Islet precursor cell (in vitro differentiated cells): Measurements from ENCODE around the gene STK33.

ENCODE experiments used
- DNase-seq: peaks from one replicate; pipeline ENCODE4 v3.0.0-alpha.2; 2018

The STK33 gene

DNA sequence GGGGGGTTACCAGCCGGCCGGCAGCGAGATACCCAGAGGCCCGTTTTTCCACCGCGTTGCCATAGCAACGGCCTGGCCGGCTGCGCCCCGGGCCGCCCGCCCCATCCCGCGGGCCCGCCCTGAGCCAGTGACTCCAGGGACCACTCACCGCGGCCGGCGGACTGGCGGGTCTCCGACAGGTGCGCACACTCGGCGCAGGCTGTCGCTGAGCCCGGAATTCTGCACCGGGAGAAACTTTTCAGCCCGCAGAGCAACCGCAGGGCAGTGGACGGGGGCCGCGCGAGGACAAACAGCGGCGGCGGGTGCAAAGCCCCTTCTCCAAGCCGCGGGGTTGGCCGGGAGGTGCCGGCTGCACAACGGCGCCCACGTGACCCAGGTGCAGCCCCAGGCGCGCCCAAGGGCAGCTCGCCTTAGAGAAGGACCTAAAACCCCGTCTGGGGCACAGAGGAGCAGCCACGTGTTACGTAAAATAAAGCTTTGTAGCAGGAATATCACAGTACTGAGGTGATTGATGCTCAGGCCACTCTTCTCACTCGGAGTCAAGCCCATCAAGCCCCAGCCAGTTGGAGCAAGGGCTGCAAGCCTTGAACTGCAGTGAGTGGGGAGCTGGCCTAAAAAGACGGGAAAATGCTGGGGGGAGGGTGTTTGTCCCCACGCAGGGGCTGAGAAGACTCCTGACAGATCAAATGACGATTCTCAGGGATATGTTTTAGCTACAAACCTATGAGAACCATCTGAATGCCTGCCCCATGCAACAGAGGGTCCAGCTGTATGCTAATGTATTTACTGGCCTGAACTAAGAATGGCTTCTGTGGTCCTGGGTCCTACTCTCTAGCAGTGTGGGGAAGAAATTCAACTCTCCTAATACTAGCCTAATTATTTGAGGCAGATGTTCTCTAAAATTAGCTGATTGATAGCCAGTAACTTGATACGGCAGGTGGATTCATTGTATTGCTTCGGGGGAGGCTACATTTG is at the start of gene STK33:
STK33 (minus strand) TSS at position 294 of the 975 bp plus-strand sequence. CDS start 119,323 bp downstream, outside the sequence.
- peak; percentile 73 for DNase-seq

DNA sequence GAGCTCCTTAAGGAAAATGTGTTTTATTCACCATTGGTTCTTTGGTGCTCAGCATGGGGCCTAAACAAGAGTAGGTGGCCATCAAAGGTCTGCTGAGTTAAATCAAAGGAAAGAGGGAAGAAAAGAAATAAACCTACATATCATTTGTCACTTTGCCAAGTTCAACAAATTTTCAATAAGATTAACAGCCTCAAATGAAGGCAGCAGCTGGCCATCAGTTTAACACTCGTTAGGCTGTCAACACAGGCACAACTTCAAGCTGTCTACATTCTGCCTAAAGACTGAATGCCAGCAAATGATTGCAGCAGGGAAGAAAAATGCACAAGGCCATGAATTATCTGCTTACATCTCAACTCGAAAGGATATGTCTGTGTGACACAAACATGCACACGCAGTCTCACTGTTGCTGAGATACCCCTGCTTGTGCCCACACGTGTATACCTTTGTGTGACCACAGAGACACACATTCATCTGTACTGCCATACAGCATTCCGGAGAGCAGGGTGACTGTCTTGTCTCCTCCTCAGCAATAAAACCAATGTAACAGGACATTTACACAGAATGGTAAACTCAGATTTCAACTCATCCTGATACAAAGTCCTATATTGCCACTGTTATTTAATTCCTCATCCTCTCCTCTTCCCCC is 48.3 kb upstream of the STK33 start:
- no peak for DNase-seq

DNA sequence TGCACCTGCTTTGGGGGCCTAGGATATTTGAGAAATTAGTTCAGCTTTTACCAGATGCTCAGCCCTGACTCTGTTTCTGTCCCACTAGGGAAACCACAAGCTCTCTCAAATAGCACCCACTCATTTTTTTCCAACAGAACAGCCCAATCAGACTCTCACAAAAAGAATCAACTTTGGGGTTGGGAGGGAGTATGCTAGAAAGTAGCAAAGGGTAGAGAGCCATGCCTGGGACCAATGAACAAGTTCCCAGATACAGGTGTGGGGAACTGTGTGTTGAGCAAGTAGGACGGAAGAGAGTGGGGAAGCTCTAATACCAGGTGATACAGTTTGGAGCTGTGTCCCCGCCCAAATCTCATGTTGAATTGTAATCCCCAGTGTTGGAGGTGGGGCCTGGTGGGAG is 47.3 kb upstream of the STK33 start:
- no peak for DNase-seq

DNA sequence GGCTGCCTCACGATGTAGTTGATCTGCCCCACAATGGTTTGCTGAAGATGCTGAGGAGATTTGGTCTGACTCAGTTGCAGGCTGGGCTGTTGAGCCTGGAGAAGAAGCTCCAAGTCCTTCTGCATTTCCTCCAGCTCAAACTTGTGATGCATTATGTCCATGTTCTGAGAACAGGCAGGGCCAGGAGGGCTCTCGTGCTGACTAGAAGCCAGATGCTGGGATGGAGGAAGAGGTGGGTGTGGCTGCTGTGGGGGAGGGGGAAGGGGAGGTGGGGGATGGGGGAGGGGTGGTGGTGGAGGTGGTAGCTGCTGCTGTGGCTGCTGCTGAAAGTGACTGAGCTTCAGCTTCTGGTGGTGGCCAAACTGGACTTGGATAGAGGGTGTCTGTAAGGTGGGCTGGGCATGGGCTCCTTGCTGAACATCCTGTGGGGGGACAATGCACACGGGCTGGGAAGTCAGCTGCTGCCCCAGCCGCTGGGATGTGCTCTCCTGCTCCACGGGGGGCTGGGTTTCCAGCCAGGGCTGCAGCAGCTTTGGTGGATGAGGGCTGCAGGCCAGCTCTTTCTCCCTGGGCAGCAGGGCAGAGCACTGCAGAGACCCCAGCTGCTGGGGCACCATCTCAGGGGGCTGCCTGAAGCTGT is 46.4 kb upstream of the STK33 start:
- no peak for DNase-seq

- no peak for DNase-seq
Measured at GRCh38 chr11:8639655-8640054, 45.6 kb upstream of the STK33 start.

DNA sequence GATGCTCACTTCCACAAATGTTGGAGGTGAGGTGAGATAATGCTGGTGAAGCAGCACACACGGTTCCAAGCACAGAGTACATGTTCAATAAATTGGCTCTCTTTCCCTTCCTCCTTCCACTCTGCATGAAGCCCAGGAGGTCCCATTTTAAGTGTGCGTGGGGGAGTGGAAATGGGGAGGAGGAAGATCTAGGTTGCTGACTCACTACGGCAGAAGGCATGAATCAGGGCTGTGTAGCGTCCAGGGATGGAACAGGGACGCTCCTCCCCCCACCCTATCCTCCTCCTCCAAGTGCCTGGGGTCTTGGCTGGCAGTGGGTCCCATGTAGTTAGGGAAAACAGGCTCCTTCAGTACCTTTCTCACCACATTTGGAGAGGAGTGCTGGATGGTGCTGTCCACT is 44.3 kb upstream of the STK33 start:
- DNase-seq = no peak

- no peak for DNase-seq
Measured at GRCh38 chr11:8636127-8636526, 42.1 kb upstream of the STK33 start.

DNA sequence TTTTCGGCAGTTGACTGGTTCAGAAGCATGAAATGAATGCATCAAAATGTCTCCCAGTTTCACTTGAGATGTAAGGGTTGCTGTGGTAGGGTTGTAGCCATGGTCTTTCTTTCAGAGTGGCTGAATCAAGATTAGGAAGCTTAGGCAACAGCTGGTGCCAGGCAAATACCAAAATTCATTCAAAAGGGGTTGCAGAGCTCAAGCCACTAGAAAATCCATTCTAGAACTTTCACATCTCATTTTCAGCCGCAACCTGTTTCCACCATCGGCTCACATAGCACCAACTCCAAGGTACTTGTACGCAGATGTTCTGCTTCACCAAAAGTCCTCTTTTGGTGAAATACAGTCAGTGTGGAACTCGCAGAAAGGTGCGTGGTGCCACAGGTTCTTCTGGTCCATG is 40.5 kb upstream of the STK33 start:
- no peak for DNase-seq

DNA sequence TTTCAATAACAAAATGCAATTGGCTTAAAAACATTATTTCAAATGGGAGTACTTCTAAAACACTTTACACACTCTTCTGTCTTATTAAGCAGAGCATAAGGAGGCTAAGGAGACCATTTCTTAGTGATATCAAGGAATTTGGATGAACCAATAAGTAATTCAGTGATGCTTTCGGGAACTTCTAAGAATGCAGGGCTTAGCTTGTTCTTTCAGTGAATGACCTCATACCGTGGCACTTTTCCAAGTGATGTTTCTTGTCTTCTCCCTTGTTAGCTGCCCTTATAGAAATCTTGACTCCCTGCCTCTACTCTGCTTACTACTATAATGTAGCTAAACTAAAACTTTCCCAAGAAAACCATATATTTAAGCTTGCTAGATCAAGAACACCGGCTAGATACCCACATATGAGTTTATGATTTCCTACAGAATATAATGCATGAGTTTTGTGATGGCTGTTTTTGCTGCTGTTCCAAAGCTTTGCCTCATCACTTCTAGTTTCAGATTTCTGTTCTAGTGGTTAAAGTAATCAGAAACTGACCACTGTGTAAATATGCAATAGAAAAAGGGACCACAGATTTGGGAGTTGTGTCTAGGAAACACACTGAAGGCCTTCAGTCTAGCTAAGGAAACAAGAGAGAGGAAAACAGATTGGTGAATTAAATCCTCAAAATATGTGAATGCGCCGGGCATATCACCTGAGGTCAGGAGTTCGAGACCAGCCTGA is 37.5 kb upstream of the STK33 start:
- DNase-seq = no peak

GRCh38 chr11:8624698-8625097 is 30.7 kb upstream of the STK33 start:
- no peak for DNase-seq

DNA sequence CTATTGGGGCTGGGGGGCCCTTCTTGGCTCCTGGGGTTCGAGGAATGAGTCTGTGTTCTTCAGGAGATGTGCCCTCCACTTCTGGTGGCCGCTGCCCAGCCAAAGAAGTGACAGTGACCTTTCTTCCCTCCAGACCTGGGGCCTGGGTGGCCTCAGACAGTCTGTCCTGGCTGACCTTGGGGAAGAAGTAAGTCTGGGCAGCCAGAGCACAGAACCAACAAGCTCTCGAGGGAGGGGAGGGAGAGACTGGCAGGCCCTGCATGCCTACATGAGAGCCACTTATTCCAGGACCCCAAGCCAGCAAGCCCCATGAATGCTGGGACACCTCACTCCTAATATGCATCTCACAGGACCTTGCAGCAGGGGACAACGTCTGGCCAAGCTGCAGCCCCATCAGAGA is 27.1 kb upstream of the STK33 start:
- no peak for DNase-seq

- peak; percentile 17 for DNase-seq
Measured at GRCh38 chr11:8617063-8617462, 23.0 kb upstream of the STK33 start.

- peak; percentile 19 for DNase-seq
Measured at GRCh38 chr11:8615291-8616032, 21.4 kb upstream of the STK33 start.

- peak; percentile 21 for DNase-seq
Measured at GRCh38 chr11:8614497-8614896, 20.5 kb upstream of the STK33 start.

DNA sequence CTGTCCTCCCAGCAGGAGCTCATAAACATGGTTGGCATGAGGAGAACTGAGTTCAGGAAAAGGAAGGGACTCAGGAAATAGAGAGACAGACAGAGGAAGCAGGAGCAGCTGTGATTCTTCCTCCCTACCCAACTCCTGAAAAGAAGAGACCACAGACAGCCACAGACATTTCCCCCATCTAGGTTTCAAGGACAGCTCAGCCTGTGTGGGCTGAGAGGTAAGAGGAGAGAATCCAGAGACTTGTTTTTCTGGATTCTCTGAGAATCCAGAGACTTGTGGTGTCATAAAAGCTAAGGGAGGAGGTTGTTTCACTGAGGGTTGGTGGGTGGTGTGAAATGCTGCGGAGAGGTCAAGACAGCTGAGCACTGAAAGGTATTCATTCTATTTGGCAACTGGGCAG is 19.0 kb upstream of the STK33 start:
- DNase-seq = no peak

GRCh38 chr11:8612522-8612921 is 18.5 kb upstream of the STK33 start:
- no peak for DNase-seq

DNA sequence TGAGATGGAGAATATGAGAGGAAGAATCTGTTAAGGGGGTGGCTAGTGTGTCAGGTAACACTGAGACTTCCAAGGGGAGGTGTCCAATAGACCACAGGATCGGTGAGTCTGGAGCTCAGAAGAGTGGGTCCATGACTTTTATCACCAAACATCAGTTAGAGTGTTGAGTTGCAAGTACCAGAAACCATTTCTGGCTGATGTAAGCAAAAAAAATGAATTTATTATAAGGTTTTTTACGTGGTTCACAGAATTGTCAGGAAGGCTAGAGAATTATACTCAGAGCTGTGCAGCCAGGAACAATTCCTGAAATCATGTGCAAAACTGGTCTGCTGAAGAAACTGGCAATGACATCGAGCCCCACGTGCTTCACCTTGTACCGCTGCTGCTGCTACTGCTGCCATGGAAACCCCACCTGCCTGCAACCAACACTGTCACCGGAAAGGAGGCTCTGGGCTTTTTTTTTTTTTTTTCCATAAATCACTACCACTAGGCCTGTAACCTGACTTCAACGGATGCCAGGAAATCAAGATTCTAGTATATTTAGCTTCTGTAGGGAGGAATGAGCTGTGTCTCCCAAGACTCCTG is 16.6 kb upstream of the STK33 start:
- no peak for DNase-seq

GRCh38 chr11:8608652-8609051 is 14.6 kb upstream of the STK33 start:
- no peak for DNase-seq

DNA sequence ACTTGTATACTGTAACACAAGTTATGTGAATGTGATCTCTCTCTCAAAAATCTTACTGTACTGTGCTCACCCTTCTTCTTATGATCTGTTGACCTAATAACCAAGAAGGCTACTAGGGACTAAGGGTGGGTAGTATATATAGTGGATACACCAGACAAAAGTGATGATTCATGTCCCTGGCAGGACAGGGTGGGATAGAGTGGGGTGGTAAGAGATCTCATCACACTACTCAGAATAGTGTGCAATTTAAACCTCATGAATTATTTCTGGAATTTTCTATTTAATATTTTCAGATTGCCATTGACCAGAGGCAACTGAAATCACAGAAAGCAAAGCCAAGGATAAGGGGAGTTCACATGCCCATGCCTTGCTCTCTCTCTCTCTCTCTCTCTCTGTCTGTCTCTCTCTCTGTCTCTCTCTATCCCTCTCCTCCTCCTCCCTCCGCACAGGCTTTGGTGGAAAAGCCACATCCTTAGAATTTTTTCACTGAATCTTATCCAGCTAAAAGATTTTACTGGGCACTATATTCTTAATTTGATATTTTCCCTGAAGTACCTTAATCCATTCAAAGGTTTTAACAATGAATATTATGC is 12.0 kb upstream of the STK33 start:
- no peak for DNase-seq

DNA sequence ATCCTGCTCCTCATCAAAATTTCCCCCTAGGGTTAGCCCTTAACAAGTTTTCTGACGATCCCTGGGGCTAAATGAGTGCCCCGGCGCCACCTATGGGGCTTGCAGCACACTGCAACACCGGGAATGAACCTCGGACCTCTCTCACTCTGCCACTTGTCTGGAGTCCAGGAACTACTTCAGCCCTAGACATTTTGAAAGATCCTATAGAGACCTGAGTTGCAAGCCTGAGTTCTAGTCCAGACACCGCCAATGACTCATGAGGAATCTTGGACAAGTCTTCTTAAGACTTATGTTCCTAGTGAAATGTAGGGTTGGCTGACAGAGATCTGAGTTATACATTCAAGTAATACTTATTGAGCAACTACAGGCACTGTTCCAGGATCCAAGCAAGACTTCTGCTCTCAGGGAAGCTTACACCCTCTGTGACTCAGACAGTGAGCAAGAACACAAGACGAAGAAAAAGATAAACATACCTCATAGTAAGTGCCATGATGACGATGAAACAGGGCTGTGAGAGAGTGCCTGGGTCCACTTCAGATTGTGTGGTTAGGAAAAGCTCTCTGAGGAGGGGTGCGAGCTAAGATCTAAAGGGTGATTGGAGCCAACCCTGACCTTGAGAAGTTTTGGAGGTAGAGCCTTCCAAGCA is 10.2 kb upstream of the STK33 start:
- DNase-seq = peak; percentile 78

DNA sequence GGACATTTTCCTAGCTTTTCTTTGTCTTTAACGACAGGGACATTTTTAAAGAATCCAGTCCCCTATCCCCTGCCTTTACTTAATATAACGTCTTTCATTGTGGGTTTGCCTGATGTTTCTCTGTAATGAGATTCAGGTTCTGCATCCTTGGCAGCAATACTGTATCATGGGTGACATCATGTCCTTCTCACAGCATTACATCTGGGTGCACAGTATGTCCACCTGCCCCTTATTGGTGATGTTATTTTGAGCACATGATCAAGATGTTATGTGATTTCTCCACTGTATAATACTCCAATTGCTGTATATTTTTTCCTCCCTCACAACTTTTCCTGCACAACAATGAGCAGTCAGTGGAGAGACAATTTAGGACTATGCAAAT is 9.7 kb upstream of the STK33 start:
- DNase-seq = no peak
